B cell (primary cell): ENCODE results near the gene ABCG2. TPM values are rescaled to one million over a fixed set of nuclear protein-coding genes. Genes with fewer than 3 reads are reported as not detected.

Source experiments
- ATAC-seq: fragments of 200-7000 bp; cut with Tn5 transposase; one replicate; pipeline ENCODE4 v1.10.0; 2021; ENCODE audit warnings: low read depth, mild to moderate bottlenecking, moderate number of reproducible peaks, moderate library complexity
- CTCF ChIA-PET: fragments of 350-600 bp; sonication (Branson Sonifier 250); formaldehyde crosslinking; loops from one replicate; lab custom pipeline; 2021; ENCODE audit warnings: antibody characterized with exemption, inconsistent platforms; lab: Charles Lee
- POLR2A ChIA-PET: fragments of 350-600 bp; sonication (Branson Sonifier 250); formaldehyde crosslinking; loops from one replicate; lab custom pipeline; 2021; ENCODE audit warnings: antibody characterized with exemption; lab: Charles Lee
- DNase-seq: peaks from one replicate; pipeline ENCODE4 v3.0.0; 2013
- H2AFZ ChIP-seq: 2 replicates; pipeline ENCODE4 v1.6.1; 2012; ENCODE audit warnings: mild to moderate bottlenecking, low read depth, low read length; ENCODE audit not compliant: insufficient read depth, poor library complexity, severe bottlenecking
- H3K27ac ChIP-seq, 2 donors: 1 replicate in 1 of 2; 2 replicates in 1 of 2; pipeline ENCODE4 v1.5.1; 2012 to 2013; ENCODE audit warnings: low read length in 2 of 2, mild to moderate bottlenecking in 2 of 2, moderate library complexity in 1 of 2
- H3K27me3 ChIP-seq, 4 experiments: fragments of 200-600 bp in 1 of 4; sonication (generic) in 1 of 4; replicated peaks in 1 of 4; 1 replicate in 2 of 4; 2 replicates in 2 of 4; pipeline versions ENCODE4 v1.6.1 to v1.7.0; 2013 to 2016; ENCODE audit warnings: low read length in 3 of 4, mild to moderate bottlenecking in 2 of 4, mixed read lengths in 1 of 4, moderate library complexity in 1 of 4; ENCODE audit not compliant: insufficient read depth in 4 of 4, control insufficient read depth in 3 of 4; ENCODE audit errors: control extremely low read depth in 1 of 4
- H3K36me3 ChIP-seq, 2 experiments: replicated peaks in 1 of 2; 1 replicate in 1 of 2; 2 replicates in 1 of 2; pipeline versions ENCODE4 v1.6.1 to v1.7.1; 2013; ENCODE audit warnings: low read length in 1 of 2; ENCODE audit not compliant: insufficient read depth in 2 of 2, control insufficient read depth in 1 of 2; ENCODE audit errors: control extremely low read depth in 1 of 2, extremely low read depth in 1 of 2
- H3K4me1 ChIP-seq, 2 donors: fragments of 200-600 bp in 1 of 2; sonication (generic) in 1 of 2; 1 replicate in 1 of 2; 2 replicates in 1 of 2; pipeline versions ENCODE4 v1.5.1 to v1.6.1; 2013 to 2017; ENCODE audit warnings: low read length in 2 of 2; ENCODE audit not compliant: control insufficient read depth in 2 of 2, insufficient read depth in 2 of 2
- H3K4me2 ChIP-seq: replicated peaks from 2 replicates; pipeline ENCODE3; 2012; ENCODE audit warnings: mild to moderate bottlenecking, low read depth, low read length; ENCODE audit not compliant: poor library complexity, severe bottlenecking
- H3K4me3 ChIP-seq, 5 experiments: fragments of 200-600 bp in 1 of 5; sonication (generic) in 1 of 5; 1 replicate in 3 of 5; 2 replicates in 2 of 5; pipeline versions ENCODE4 v1.5.1 to v1.7.0; 2011 to 2016; ENCODE audit warnings: low read length in 4 of 5, mild to moderate bottlenecking in 4 of 5, low read depth in 2 of 5, control low read depth in 1 of 5, moderate library complexity in 1 of 5; ENCODE audit not compliant: insufficient read depth in 1 of 5; ENCODE audit errors: control extremely low read depth in 1 of 5, extremely low read depth in 1 of 5
- H3K79me2 ChIP-seq: fragments of 200-600 bp; sonication (generic); one replicate; pipeline ENCODE4 v1.6.0; 2016; ENCODE audit warnings: low read length; ENCODE audit not compliant: control insufficient read depth, insufficient read depth
- H3K9ac ChIP-seq: fragments of 200-600 bp; sonication (generic); 2 replicates; pipeline ENCODE4 v1.6.1; 2017; ENCODE audit warnings: mild to moderate bottlenecking, low read length, moderate library complexity
- H3K9me3 ChIP-seq, 3 donors: one replicate each; pipeline versions ENCODE4 v1.6.1 to v1.7.1; 2013; ENCODE audit warnings: low read length in 2 of 3; ENCODE audit not compliant: control insufficient read depth in 2 of 3, insufficient read depth in 1 of 3; ENCODE audit errors: control extremely low read depth in 1 of 3
- H4K20me1 ChIP-seq: 2 replicates; pipeline ENCODE4 v1.6.0; 2012; ENCODE audit warnings: mild to moderate bottlenecking, low read length; ENCODE audit not compliant: insufficient read depth, control insufficient read depth, poor library complexity, severe bottlenecking
- H3K27ac Mint-ChIP-seq: one replicate; pipeline ENCODE4 v1.8.0; 2021; ENCODE audit warnings: mixed read lengths
- H3K27me3 Mint-ChIP-seq: one replicate; pipeline ENCODE4 v1.8.0; 2021; ENCODE audit warnings: mixed read lengths
- H3K4me1 Mint-ChIP-seq: one replicate; pipeline ENCODE4 v1.8.0; 2021; ENCODE audit warnings: mixed read lengths
- H3K4me3 Mint-ChIP-seq: one replicate; pipeline ENCODE4 v1.8.0; 2021; ENCODE audit warnings: mixed read lengths
- H3K9me3 Mint-ChIP-seq: one replicate; pipeline ENCODE4 v1.8.0; 2022; ENCODE audit warnings: mixed read lengths; ENCODE audit not compliant: insufficient read depth
- CTCF ChIP-seq: fragments of 200-600 bp; IDR thresholded peaks from one replicate; pipeline ENCODE4 v1.8.0; 2022; ENCODE audit warnings: antibody characterized with exemption, mild to moderate bottlenecking
- EZH2 ChIP-seq: IDR thresholded peaks from 2 replicates; pipeline ENCODE4 v1.6.1; 2012; ENCODE audit warnings: borderline replicate concordance, low read depth, mild to moderate bottlenecking, moderate library complexity, low read length; ENCODE audit not compliant: insufficient read depth, poor library complexity, severe bottlenecking
- WGBS: methylation state at CpG from one replicate; pipeline ENCODE4 v1.1.5; 2013; ENCODE audit warnings: missing lambda C conversion rate; ENCODE audit not compliant: insufficient coverage; 5-methylcytosine and 5-hydroxymethylcytosine counted together
- intact Hi-C: fragments of 100-400 bp; cut with micrococcal nuclease; formaldehyde crosslinking; loops from one replicate; pipeline ENCODE4 v1.10.0; 2022
- polyA plus RNA-seq: library from polyadenylated mRNA; depleted of rRNA; stranded (reverse); fragments of >200 nt; gene quantifications from 2 replicates; pipeline ENCODE4 v1.2.3, GENCODE V29; 2012
- small RNA-seq: library from RNA; depleted of rRNA; stranded (forward); fragments of <200 nt; gene quantifications from one replicate; pipeline ENCODE3, GENCODE V24; 2012; ENCODE audit warnings: low replicate concordance, low read depth; ENCODE audit not compliant: insufficient read length
- total RNA-seq, 2 donors: library from RNA; stranded (reverse); fragments of 120-200 nt in 1 of 2; gene quantifications; 1 replicate in 1 of 2; 2 replicates in 1 of 2; pipeline versions ENCODE4 v1.2.3 to v1.2.4, GENCODE V29; 2013 to 2022

The ABCG2 gene
- total and polyA plus RNA-seq, 2 donors (not counting 1 experiment from before 2014, with no cell fraction given), result 0.01 TPM; not detected in 1

- Histone ChIP-seq H2AFZ (no peak overlapping the region), H3K36me3 (peaks cover 2 to 3% of the 10 kb centered on the region in 2 experiments), H3K27ac (no peak overlapping the region), H3K9ac (no peak overlapping the region), H3K4me1 (no peaks in the 10 kb centered on the region), H3K4me3 (no peak overlapping the region), H4K20me1 (no peaks in the 10 kb centered on the region), H3K79me2 (no peaks in the 10 kb centered on the region), H3K9me3 (no peaks in the 10 kb centered on the region), H3K4me2 (no peak overlapping the region), H3K27me3 (no peaks in the 10 kb centered on the region)
- ATAC-seq, result no peak
- ChIA-PET CTCF (interaction anchor here (1.1 kb wide), 1 partner anchor 170 kb away, joined by 4 read pairs; no protein-coding TSS in a partner anchor), POLR2A (no interaction called here)
- H3K27ac Mint-ChIP-seq, result no peak overlapping the region
- no peak for TF ChIP-seq EZH2
- no peak for TF ChIP-seq CTCF
- intact Hi-C loops, result no loop called here
- no peaks in the 10 kb centered on the region for H3K9me3 Mint-ChIP-seq
- no peak for DNase-seq
- no peaks in the 10 kb centered on the region for H3K4me1 Mint-ChIP-seq
- no peak overlapping the region for H3K4me3 Mint-ChIP-seq
- 100% methylated on average over 1 of the region's 2 CpGs for WGBS
- H3K27me3 Mint-ChIP-seq, result no peaks in the 10 kb centered on the region
Measured at GRCh38 chr4:88041626-88042025, 116.8 kb downstream of the ABCG2 start.

GRCh38 chr4:88040707-88041106 is 117.7 kb downstream of the ABCG2 start:
- no peaks in the 10 kb centered on the region for H3K27me3 ChIP-seq
- H2AFZ ChIP-seq, result no peak overlapping the region
- H3K27me3 Mint-ChIP-seq, result no peaks in the 10 kb centered on the region
- ChIA-PET POLR2A (no interaction called here), CTCF (interaction anchor here (2.1 kb wide), 1 partner anchor 172 kb away, joined by 9 read pairs; no protein-coding TSS in a partner anchor)
- intact Hi-C loops, result no loop called here
- no peaks in the 10 kb centered on the region for H3K79me2 ChIP-seq
- no peak overlapping the region for H3K27ac ChIP-seq
- peaks cover 0 to 3% of the 10 kb centered on the region in 2 experiments for H3K36me3 ChIP-seq
- DNase-seq, result no peak
- no peak overlapping the region for H3K27ac Mint-ChIP-seq
- H3K9me3 Mint-ChIP-seq, result no peaks in the 10 kb centered on the region
- H3K4me3 Mint-ChIP-seq, result no peak overlapping the region
- H3K4me1 Mint-ChIP-seq, result no peaks in the 10 kb centered on the region
- TF ChIP-seq EZH2, result no peak
- no peak for TF ChIP-seq CTCF
- no peak for ATAC-seq
- 92% methylated on average over 3 of the region's 3 CpGs for WGBS
- H3K4me1 ChIP-seq, result no peaks in the 10 kb centered on the region
- no peaks in the 10 kb centered on the region for H4K20me1 ChIP-seq
- H3K9ac ChIP-seq, result no peak overlapping the region
- H3K4me3 ChIP-seq, result no peak overlapping the region
- no peak overlapping the region for H3K4me2 ChIP-seq
- H3K9me3 ChIP-seq, result no peaks in the 10 kb centered on the region

Small RNAs within 50 kb of the gene (small RNA-seq; reads per million reads assigned to genes)
- gene RNU6-818P (not detected), gene RNU6ATAC31P (not detected)

Other genes with a start within 250 kb of the ABCG2 start
- gene SPP1, start 182.9 kb downstream of the ABCG2 start, total RNA-seq, result not detected in 2 replicates
- not detected in 2 replicates for gene SPP1, start 182.9 kb downstream of the ABCG2 start, polyA plus RNA-seq
- gene PKD2, start 151.0 kb downstream of the ABCG2 start, total RNA-seq, result 4.9 and 5.8 TPM in 2 replicates
- gene PKD2, start 151.0 kb downstream of the ABCG2 start, polyA plus RNA-seq, result 1.8 and 6.3 TPM in 2 replicates
- 145 and 146 TPM in 2 replicates for gene PPM1K, start 125.9 kb upstream of the ABCG2 start, total RNA-seq
- gene PPM1K, start 125.9 kb upstream of the ABCG2 start, polyA plus RNA-seq, result 80.2 and 89.9 TPM in 2 replicates
- gene HERC6, start 220.2 kb upstream of the ABCG2 start, total RNA-seq, result 10.9 and 11.3 TPM in 2 replicates
- gene HERC6, start 220.2 kb upstream of the ABCG2 start, polyA plus RNA-seq, result 5.1 and 5.4 TPM in 2 replicates